Measurements from ENCODE around the gene CSTF3. TPM values are rescaled to one million over a fixed set of nuclear protein-coding genes. Genes with fewer than 3 reads are reported as not detected.
A peak's percentile ranks its signal among the peaks of the same experiment; 100 is the strongest.

The CSTF3 gene
- total and polyA plus RNA-seq, 10 of the 15 experiments (the other 5 are each of a cell fraction or from before 2014, with no cell fraction given): 25.4 to 63.5 (median 49.5) TPM

GRCh38 chr11:33160587-33160986, 693 bp downstream of the CSTF3 start:
- TF ChIP-seq TAF1 (IDR thresholded peaks at IDR 0.05; ENCODE audit: borderline replicate concordance, low read depth, low read length): no peak
- TF ChIP-seq ASH2L (IDR thresholded peaks at IDR 0.05; ENCODE audit: borderline replicate concordance, low read depth): 0 out of 2 replicates have a peak, but pooled peaks have one; percentile 19
- peak overlapping the region; percentile 97 for H3K27ac ChIP-seq (ENCODE audit: control insufficient read depth, insufficient read depth)

GRCh38 chr11:33160136-33160535, 1.1 kb downstream of the CSTF3 start:
- FAIRE-seq: no peak
- H3K9me3 ChIP-seq (replicated peaks; ENCODE audit: control insufficient read depth, insufficient read depth, low read length): no peaks in the 10 kb centered on the region; the same call in 2 of the 3 replicates
- no peaks in the 10 kb centered on the region for H3K27me3 ChIP-seq (replicated peaks in 1 of 2; ENCODE audit: control insufficient read depth in 2 of 2, insufficient read depth in 2 of 2, low read length in 1 of 2)
- H3K9ac ChIP-seq (ENCODE audit: control insufficient read depth, insufficient read depth, low read length): peak overlapping the region; percentile 77
- H3K27ac ChIP-seq (ENCODE audit: control insufficient read depth, insufficient read depth): peak overlapping the region; percentile 97
- WGBS (ENCODE audit: insufficient coverage, insufficient replicate concordance, low lambda C conversion rate, missing lambda C conversion rate): 5% methylated on average over 8 of the region's 8 CpGs
- no peaks in the 10 kb centered on the region for H3K36me3 ChIP-seq (ENCODE audit: control insufficient read depth in 2 of 2, insufficient read depth in 2 of 2, low read length in 1 of 2)
- DNase-seq (ENCODE audit: low read depth, low spot score): no peak
- H3K4me1 ChIP-seq (ENCODE audit: control insufficient read depth, insufficient read depth, low read length): no peaks in the 10 kb centered on the region
- peak overlapping the region; percentile 69 for H3K4me2 ChIP-seq (ENCODE audit: control insufficient read depth, insufficient read depth)
- ChIA-PET SMC1A (ENCODE audit: uncharacterized antibody, unreplicated experiment) (interaction anchor here (0.7 to 2.1 kb wide), 5 partner anchors 16 to 161 kb away, joined by 3 to 13 read pairs (median 6); no protein-coding TSS in a partner anchor), RAD21 (ENCODE audit: unreplicated experiment) (interaction anchor here (1.2 kb wide), 2 partner anchors 120 to 583 kb away, joined by 3 read pairs; no protein-coding TSS in a partner anchor), CTCF (interaction anchor here (0.8 to 2.1 kb wide), 7 partner anchors 21 to 319 kb away, joined by 3 to 8 read pairs (median 4); no protein-coding TSS in a partner anchor), POLR2A (interaction anchor here (0.6 to 1.1 kb wide), 2 partner anchors 160 to 581 kb away, joined by 3 read pairs; no protein-coding TSS in a partner anchor)
- BruUV-seq (replicated peaks): no TSS peak
- no peaks in the 10 kb centered on the region for H4K20me1 ChIP-seq (ENCODE audit: control insufficient read depth, insufficient read depth)
- in situ Hi-C loops (cut with MboI): no loop called here
- H2AFZ ChIP-seq (ENCODE audit: control insufficient read depth, low read depth, low read length): no peak overlapping the region
- peaks cover 70% of the 10 kb centered on the region for H3K79me2 ChIP-seq (ENCODE audit: control insufficient read depth, insufficient read depth, low read length)
- peak overlapping the region; percentile 91 for H3K4me3 ChIP-seq
- intact Hi-C loops (cut with micrococcal nuclease; ENCODE audit: unreplicated experiment): loop anchor here (2.0 kb wide), 1 partner anchor 99 kb away; no protein-coding TSS in a partner anchor
- ATAC-seq: peak; percentile 26
- TF ChIP-seq WRNIP1 (IDR thresholded peaks at IDR 0.05; ENCODE audit: borderline replicate concordance, low read depth, low read length) (no peak), CHD2 (IDR thresholded peaks at IDR 0.05; ENCODE audit: borderline replicate concordance, low read depth, low read length) (no peak), YY1 (IDR thresholded peaks at IDR 0.05; ENCODE audit: low read depth, low read length) (peak; percentile 68), CTCF (IDR thresholded peaks at IDR 0.05 in 2 of 3, conservative IDR thresholded peaks at IDR 0.05 in 1 of 3; ENCODE audit: control insufficient read depth in 2 of 3, extremely low read depth in 1 of 3, insufficient read depth in 1 of 3, low read depth in 3 of 3, low read length in 3 of 3) (no peak), SIN3A (IDR thresholded peaks at IDR 0.05; ENCODE audit: low read depth, low read length) (0 out of 2 replicates have a peak, but pooled peaks have one; percentile 30), EED (IDR thresholded peaks at IDR 0.05; ENCODE audit: low read depth) (no peak), BMI1 (IDR thresholded peaks at IDR 0.05; ENCODE audit: borderline replicate concordance) (peak; percentile 90), CHD4 (IDR thresholded peaks at IDR 0.05) (no peak)
- TF ChIP-seq, protein P1, sequence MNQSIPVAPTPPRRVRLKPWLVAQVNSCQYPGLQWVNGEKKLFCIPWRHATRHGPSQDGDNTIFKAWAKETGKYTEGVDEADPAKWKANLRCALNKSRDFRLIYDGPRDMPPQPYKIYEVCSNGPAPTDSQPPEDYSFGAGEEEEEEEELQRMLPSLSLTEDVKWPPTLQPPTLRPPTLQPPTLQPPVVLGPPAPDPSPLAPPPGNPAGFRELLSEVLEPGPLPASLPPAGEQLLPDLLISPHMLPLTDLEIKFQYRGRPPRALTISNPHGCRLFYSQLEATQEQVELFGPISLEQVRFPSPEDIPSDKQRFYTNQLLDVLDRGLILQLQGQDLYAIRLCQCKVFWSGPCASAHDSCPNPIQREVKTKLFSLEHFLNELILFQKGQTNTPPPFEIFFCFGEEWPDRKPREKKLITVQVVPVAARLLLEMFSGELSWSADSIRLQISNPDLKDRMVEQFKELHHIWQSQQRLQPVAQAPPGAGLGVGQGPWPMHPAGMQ (IDR thresholded peaks at IDR 0.05; ENCODE audit: borderline replicate concordance): no peak

More at GRCh38 chr11:33160587-33160986, 693 bp downstream of the CSTF3 start:
- ATAC-seq: no peak
- in situ Hi-C loops (cut with MboI): no loop called here
- CTCF ChIA-PET: interaction anchor here (0.8 to 2.1 kb wide), 7 partner anchors 22 to 319 kb away, joined by 3 to 8 read pairs (median 4); no protein-coding TSS in a partner anchor
- POLR2A ChIA-PET: interaction anchor here (0.6 to 1.1 kb wide), 2 partner anchors 159 to 580 kb away, joined by 3 read pairs; no protein-coding TSS in a partner anchor
- RAD21 ChIA-PET (ENCODE audit: unreplicated experiment): interaction anchor here (1.0 to 1.5 kb wide), 4 partner anchors 97 to 169 kb away, joined by 3 to 4 read pairs (median 4); no protein-coding TSS in a partner anchor
- H2AFZ ChIP-seq (ENCODE audit: control insufficient read depth, low read depth, low read length): no peak overlapping the region
- H3K27me3 ChIP-seq (replicated peaks in 1 of 2; ENCODE audit: control insufficient read depth in 2 of 2, insufficient read depth in 2 of 2, low read length in 1 of 2): no peaks in the 10 kb centered on the region
- no peak for FAIRE-seq
- H3K79me2 ChIP-seq (ENCODE audit: control insufficient read depth, insufficient read depth, low read length): peaks cover 67% of the 10 kb centered on the region
- WGBS (ENCODE audit: insufficient coverage, insufficient replicate concordance, low lambda C conversion rate, missing lambda C conversion rate): under 1% methylated on average over 7 of the region's 7 CpGs
- peak overlapping the region; percentile 91 for H3K4me3 ChIP-seq
- H3K4me2 ChIP-seq (ENCODE audit: control insufficient read depth, insufficient read depth): peak overlapping the region; percentile 69
- H4K20me1 ChIP-seq (ENCODE audit: control insufficient read depth, insufficient read depth): no peaks in the 10 kb centered on the region
- no peaks in the 10 kb centered on the region; the same call in 2 of the 3 replicates for H3K9me3 ChIP-seq (replicated peaks; ENCODE audit: control insufficient read depth, insufficient read depth, low read length)
- H3K9ac ChIP-seq (ENCODE audit: control insufficient read depth, insufficient read depth, low read length): peak overlapping the region; percentile 77
- no TSS peak for BruUV-seq (replicated peaks)
- no peak for DNase-seq (ENCODE audit: low read depth, low spot score)
- no peaks in the 10 kb centered on the region for H3K36me3 ChIP-seq (ENCODE audit: control insufficient read depth in 2 of 2, insufficient read depth in 2 of 2, low read length in 1 of 2)
- no peaks in the 10 kb centered on the region for H3K4me1 ChIP-seq (ENCODE audit: control insufficient read depth, insufficient read depth, low read length)
- SMC1A ChIA-PET (ENCODE audit: uncharacterized antibody, unreplicated experiment): interaction anchor here (0.7 to 2.1 kb wide), 5 partner anchors 16 to 160 kb away, joined by 3 to 13 read pairs (median 6); no protein-coding TSS in a partner anchor
- intact Hi-C loops (cut with micrococcal nuclease; ENCODE audit: unreplicated experiment): loop anchor here (2.0 kb wide), 1 partner anchor 98 kb away; no protein-coding TSS in a partner anchor

Measured in GM12878 (cell line).